IMR-90 (cell line): ENCODE data around the gene TNF.

Experiments
- POLR2A ChIP-seq: IDR thresholded peaks from 2 replicates; pipeline ENCODE4 v1.6.1; 2012; ENCODE audit warnings: mild to moderate bottlenecking, low read depth, low read length
- TF ChIP-seq, protein P1 (sequence below): conservative IDR thresholded peaks from 2 replicates; pipeline ENCODE4 v1.5.1; 2012; ENCODE audit warnings: mild to moderate bottlenecking, low read depth, low read length, improper control_type of control experiment

DNA sequence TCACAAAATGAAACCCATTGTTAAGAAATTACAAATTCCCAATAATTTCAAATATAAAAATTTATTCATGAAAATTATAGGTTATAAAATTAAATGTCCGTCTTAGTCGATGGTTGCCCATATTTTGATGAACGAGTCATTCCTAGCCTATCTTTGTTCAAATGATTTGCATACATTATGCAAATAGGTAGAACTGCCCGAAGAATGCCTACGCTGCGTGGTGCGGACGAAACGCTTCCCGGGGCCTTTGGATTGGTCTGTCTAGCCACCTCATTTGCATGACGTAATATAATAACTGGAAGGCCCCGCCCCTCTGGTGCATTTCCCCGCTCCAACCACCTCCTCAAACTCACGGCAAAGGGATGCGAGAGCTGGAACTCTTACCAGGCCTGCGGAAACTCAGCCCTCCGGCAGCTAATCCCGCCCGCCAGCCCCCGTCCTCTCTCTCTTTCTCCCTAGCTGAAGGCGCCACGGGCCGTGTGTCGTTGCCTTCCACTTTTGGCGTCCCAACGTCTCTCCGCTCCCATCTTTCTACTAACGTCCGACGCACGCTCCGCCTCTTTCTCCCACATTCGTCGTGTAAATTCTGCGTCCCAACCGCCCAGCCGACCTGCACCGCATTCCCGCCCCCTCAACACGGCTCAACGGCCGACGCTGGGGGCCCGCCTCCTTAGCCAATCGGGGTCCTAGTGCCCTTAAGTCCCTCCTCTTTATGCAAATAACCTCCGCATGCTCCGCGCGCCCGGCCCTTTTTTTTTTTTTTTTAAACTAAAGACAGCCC is 44.6 kb downstream of the TNF start:
- peak; percentile 84; the same call in 1 of the 2 replicates for TF ChIP-seq POLR2A
- TF ChIP-seq, protein P1, sequence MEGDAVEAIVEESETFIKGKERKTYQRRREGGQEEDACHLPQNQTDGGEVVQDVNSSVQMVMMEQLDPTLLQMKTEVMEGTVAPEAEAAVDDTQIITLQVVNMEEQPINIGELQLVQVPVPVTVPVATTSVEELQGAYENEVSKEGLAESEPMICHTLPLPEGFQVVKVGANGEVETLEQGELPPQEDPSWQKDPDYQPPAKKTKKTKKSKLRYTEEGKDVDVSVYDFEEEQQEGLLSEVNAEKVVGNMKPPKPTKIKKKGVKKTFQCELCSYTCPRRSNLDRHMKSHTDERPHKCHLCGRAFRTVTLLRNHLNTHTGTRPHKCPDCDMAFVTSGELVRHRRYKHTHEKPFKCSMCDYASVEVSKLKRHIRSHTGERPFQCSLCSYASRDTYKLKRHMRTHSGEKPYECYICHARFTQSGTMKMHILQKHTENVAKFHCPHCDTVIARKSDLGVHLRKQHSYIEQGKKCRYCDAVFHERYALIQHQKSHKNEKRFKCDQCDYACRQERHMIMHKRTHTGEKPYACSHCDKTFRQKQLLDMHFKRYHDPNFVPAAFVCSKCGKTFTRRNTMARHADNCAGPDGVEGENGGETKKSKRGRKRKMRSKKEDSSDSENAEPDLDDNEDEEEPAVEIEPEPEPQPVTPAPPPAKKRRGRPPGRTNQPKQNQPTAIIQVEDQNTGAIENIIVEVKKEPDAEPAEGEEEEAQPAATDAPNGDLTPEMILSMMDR: no peak
